GM04504 (cell line): Measurements from ENCODE around the gene ARID3A.

Experiments used
- DNase-seq: peaks from one replicate; pipeline ENCODE4 v3.0.0-alpha.2; 2012; ENCODE audit warnings: low read depth

The ARID3A gene

GRCh38 chr19:931860-932647 is 6.2 kb downstream of the ARID3A start:
- no peak for DNase-seq

GRCh38 chr19:932648-933552 is 7.1 kb downstream of the ARID3A start:
- DNase-seq: peak; percentile 94

GRCh38 chr19:933553-933882 is 7.7 kb downstream of the ARID3A start:
- DNase-seq: no peak

- DNase-seq: no peak
Observed at GRCh38 chr19:934197-934840, 8.5 kb downstream of the ARID3A start.

- DNase-seq: peak; percentile 40
Observed at GRCh38 chr19:934865-935479, 9.1 kb downstream of the ARID3A start.

GRCh38 chr19:936175-936546 is 10.3 kb downstream of the ARID3A start:
- no peak for DNase-seq

- DNase-seq: no peak
Observed at GRCh38 chr19:937259-937694, 11.4 kb downstream of the ARID3A start.

- no peak for DNase-seq
Observed at GRCh38 chr19:938233-938923, 12.5 kb downstream of the ARID3A start.

GRCh38 chr19:939439-939838 is 13.6 kb downstream of the ARID3A start:
- DNase-seq: no peak

GRCh38 chr19:939922-940321 is 14.1 kb downstream of the ARID3A start:
- DNase-seq: no peak

- DNase-seq: no peak
Observed at GRCh38 chr19:940591-941291, 14.9 kb downstream of the ARID3A start.

- no peak for DNase-seq
Observed at GRCh38 chr19:941292-942132, 15.7 kb downstream of the ARID3A start.

GRCh38 chr19:942133-942645 is 16.4 kb downstream of the ARID3A start:
- DNase-seq: no peak

- no peak for DNase-seq
Observed at GRCh38 chr19:943551-944170, 17.8 kb downstream of the ARID3A start.

- no peak for DNase-seq
Observed at GRCh38 chr19:944171-944567, 18.3 kb downstream of the ARID3A start.

GRCh38 chr19:944663-945241 is 18.9 kb downstream of the ARID3A start:
- no peak for DNase-seq

GRCh38 chr19:945401-946252 is 19.8 kb downstream of the ARID3A start:
- no peak for DNase-seq

GRCh38 chr19:947090-947706 is 21.4 kb downstream of the ARID3A start:
- DNase-seq: no peak
